Measurements from ENCODE around the gene UROC1.

DNA sequence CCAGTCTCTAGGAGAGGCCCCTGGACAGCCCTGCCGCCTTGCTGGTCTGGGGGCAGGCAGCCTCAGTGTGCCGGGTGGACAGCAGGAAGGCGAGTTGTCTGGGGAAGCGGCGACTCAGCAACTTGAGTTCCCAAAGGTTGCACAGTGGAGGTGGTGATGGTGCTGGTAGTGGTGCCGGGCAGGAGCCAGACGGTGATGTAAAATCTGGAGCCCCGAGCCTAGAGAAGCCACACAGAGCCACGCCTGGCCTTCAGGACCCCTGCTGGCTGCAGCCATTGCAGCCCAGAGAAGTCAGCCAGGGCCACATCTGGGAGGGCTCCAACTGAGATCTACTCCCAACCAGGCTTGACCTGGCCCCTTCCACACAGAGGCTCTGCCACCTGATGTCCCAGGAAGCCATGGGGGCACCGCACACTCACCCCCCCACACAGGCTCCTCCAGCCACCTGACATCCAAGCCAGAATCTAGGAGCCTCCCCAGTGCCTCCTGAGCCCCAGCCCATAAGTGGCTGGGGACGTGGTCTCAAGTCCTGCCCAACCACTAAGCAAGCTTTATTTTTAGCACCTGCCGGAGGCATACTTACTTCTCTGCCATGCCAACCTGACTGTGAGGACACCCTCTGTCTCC is 32.4 kb upstream of the UROC1 start:
- TF ChIP-seq, protein P1, sequence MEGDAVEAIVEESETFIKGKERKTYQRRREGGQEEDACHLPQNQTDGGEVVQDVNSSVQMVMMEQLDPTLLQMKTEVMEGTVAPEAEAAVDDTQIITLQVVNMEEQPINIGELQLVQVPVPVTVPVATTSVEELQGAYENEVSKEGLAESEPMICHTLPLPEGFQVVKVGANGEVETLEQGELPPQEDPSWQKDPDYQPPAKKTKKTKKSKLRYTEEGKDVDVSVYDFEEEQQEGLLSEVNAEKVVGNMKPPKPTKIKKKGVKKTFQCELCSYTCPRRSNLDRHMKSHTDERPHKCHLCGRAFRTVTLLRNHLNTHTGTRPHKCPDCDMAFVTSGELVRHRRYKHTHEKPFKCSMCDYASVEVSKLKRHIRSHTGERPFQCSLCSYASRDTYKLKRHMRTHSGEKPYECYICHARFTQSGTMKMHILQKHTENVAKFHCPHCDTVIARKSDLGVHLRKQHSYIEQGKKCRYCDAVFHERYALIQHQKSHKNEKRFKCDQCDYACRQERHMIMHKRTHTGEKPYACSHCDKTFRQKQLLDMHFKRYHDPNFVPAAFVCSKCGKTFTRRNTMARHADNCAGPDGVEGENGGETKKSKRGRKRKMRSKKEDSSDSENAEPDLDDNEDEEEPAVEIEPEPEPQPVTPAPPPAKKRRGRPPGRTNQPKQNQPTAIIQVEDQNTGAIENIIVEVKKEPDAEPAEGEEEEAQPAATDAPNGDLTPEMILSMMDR (conservative IDR thresholded peaks at IDR 0.05): no peak
- no peak for TF ChIP-seq ZFX (IDR thresholded peaks at IDR 0.05)

Data from C4-2B (cell line).